Stimulated activated naive CD4-positive, alpha-beta T cell (primary cell): Measurements from ENCODE around the gene ACADVL.

ENCODE experiments used
- DNase-seq, 6 experiments: peaks; one replicate each; lab custom pipeline; 2025; lab: John Stamatoyannopoulos, UW

The ACADVL gene

GRCh38 chr17:7217113-7217987, 2.4 kb upstream of the ACADVL start:
- DNase-seq, result peak in 4 of 6 experiments; percentile 16 to 34 (median 18)

DNA sequence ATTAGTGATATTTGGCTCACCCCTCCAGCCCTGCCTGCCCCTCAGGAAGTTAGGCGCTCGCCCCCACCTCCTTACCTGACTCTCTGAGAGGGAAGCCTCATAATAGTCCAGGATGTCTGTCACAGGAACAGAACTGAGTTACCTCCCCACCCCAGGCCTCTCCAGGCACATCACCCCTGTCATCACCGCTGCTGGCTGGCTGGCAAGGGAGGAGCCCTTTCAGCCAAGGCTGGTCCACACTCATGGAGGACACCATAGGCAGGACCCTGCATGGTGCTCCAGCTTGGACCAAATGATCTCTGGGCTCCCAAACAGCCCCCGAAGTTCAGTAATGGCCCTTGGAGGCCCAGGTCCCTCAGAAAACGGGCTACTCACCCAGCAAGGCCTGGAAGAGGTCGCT, 1.6 kb upstream of the ACADVL start:
- DNase-seq, result no peak

DNA sequence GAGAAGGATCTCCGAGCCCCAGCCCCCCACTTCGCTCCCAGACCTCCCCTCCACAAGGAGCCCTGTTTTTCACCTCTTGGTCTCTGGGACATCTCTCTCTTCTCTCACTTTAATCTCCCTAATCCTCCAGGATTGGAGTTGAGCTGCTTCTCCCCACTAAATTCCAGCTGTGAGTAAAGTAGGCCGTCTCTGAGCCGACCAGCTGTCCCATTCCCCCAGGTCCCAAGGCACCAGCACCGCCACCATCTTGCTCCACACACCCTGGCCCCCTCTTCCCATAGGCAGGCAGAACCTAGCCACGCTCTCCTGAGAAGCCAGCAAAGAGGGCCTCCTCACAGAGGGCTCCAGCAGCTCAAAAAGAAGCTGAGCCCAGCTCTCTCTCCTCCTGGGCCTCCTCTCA, 980 bp upstream of the ACADVL start:
- DNase-seq, result no peak

GRCh38 chr17:7219229-7219811, 418 bp upstream of the ACADVL start:
- no peak for DNase-seq

GRCh38 chr17:7220593-7221277, 997 bp downstream of the ACADVL start:
- peak in 5 of 6 experiments; percentile 38 to 48 (median 41) for DNase-seq

- no peak for DNase-seq
These were observed 1.7 kb downstream of the ACADVL start for GRCh38 chr17:7221278-7222092.

- no peak for DNase-seq
These were observed 2.6 kb downstream of the ACADVL start for GRCh38 chr17:7222093-7222971.

GRCh38 chr17:7222972-7223292, 3.2 kb downstream of the ACADVL start:
- DNase-seq, result no peak

- no peak for DNase-seq
These were observed 3.6 kb downstream of the ACADVL start for GRCh38 chr17:7223375-7223774.

DNA sequence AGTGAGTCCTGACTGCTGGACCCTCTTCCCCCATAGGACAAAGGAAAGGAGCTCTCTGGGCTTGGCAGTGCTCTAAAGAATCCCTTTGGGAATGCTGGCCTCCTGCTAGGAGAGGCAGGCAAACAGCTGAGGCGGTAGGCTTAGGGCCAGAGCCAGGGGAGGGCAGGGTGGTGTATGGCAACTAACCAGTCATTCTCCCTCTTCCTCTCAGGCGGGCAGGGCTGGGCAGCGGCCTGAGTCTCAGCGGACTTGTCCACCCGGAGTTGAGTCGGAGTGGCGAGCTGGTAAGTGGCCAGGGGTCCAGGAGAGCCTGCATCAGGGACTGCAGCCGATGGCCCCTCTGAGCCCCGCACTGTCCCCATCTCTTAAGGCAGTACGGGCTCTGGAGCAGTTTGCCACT, 4.4 kb downstream of the ACADVL start:
- DNase-seq, result no peak

GRCh38 chr17:7224661-7225111, 4.9 kb downstream of the ACADVL start:
- no peak for DNase-seq

DNA sequence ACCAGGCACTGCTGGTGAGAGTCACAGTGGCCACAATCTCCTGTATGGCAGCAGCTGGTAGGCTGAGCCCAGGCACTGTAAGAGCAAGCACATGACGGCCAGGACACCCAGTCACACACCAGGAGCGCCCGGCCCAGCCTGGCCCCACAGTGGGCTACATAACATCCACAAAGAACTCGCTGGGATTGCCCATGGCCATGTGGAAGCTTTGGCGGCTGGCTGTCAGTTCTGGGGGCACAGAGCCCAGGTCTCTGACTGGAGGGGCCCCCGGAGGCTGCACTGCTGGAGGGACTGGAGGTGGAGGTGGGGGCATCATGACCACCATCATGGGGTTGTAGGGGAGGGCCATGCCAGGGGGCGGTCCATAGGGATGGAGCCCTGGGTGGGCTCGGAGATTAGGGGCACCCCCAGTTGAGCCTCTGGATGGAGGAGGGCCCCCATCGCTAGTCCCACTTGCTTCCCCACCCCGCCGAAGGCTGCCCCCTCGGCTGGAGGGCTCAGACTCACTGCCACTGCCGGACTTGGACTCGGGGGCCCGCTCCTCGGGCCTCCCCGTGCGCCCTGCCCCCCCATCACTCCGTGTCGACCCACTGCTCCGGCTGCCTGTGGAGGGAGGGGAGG, 6.1 kb downstream of the ACADVL start:
- DNase-seq, result no peak

DNA sequence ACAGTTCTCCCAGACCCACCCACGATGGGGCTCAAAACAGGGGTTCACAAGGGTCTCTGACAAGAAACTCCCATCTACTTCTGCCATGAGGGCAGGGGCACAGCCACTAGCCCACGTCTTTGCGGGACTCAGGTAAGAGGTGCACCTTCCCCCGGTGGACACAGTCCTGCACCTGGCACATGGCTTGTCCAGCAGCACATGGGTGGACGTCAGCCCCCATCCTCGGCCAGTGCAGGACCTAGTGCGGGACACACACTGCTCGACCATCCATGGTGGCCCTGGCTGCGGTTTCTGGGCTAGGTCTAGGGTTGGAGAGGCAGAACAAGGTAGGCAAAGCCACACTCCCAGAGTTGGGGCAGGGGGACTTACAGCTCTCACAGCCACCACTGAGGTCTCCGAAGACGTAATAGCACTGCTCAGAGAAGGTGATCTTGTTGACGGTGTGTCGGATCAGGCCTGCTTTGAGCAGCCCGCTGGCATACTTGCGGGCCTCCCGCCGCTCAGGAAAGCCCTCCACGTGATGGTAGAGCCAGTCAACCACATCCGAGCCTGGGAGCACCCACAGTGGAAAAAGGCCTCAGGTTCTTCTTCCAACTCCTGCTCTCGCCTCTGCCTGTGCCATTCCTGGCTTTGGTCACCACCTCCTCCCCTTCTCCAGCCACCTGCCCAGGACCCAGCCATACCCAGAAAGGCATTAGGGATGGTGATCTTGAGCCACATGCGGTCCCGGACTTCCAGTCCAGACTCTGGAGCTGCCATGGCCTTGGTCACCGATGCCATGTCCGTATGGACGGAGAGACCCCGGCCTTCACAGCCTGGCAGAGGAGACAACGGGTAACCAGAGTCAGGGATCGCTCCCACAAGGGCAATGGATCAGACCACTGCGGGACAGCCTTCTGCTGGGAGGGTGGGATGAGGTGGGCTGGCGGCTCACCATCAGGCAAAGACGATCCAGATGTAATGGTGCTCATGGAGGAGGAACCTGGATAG, 7.3 kb downstream of the ACADVL start:
- DNase-seq, result no peak

GRCh38 chr17:7228920-7229319, 9.2 kb downstream of the ACADVL start:
- DNase-seq, result no peak

DNA sequence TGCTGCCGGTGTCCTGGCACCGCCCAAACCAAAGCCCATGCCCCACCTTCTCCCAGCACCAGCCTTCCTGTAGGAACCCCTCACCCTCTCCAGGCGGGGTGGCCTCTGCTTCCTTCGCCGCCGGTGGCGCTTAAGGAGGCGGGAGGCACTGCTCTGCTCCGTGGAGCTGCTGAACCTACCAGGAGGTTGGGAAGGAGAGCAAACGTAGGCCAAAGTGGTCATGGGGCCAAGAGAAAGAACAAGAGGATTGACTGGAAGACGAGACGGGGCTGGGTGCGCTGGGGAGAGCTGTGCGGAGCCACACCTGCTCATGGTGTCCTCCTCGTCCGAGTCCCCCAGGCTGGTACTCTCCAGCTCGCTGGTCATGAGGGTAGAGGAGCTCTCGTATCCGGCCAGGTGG, 9.8 kb downstream of the ACADVL start:
- no peak for DNase-seq

GRCh38 chr17:7232114-7232513, 12.4 kb downstream of the ACADVL start:
- no peak for DNase-seq

- DNase-seq, result no peak
These were observed 14.0 kb downstream of the ACADVL start for GRCh38 chr17:7233701-7234082.

GRCh38 chr17:7234083-7234951, 14.6 kb downstream of the ACADVL start, which contains the start of gene DVL2:
DVL2 (minus strand) TSS chr17:7234517; CDS start chr17:7234262, 255 bp downstream.
- peak; percentile 86 to 94 (median 92) for DNase-seq
